Measurements from ENCODE around the gene CCER1.
A peak's percentile ranks its signal among the peaks of the same experiment; 100 is the strongest.

Gene CCER1

GRCh38 chr12:90965204-90965603, 10.2 kb upstream of the CCER1 start:
- DNase-seq: no peak

GRCh38 chr12:90964616-90965015, 9.6 kb upstream of the CCER1 start:
- no peak for DNase-seq

GRCh38 chr12:90963946-90964345, 9.0 kb upstream of the CCER1 start:
- no peak for DNase-seq

- no peak for DNase-seq
Measured at GRCh38 chr12:90961154-90961553, 6.2 kb upstream of the CCER1 start.

GRCh38 chr12:90959538-90960139, 4.7 kb upstream of the CCER1 start:
- DNase-seq: peak; percentile 54

- no peak for DNase-seq
Measured at GRCh38 chr12:90959032-90959431, 4.1 kb upstream of the CCER1 start.

GRCh38 chr12:90958347-90958746, 3.4 kb upstream of the CCER1 start:
- DNase-seq: no peak

- no peak for DNase-seq
Measured at GRCh38 chr12:90954428-90954827, 548 bp downstream of the CCER1 start.

GRCh38 chr12:90953956-90954421, 987 bp downstream of the CCER1 start:
- DNase-seq: no peak

GRCh38 chr12:90951432-90952105, 3.4 kb downstream of the CCER1 start:
- DNase-seq: peak; percentile 7

GRCh38 chr12:90947869-90948268, 7.1 kb downstream of the CCER1 start:
- no peak for DNase-seq

GRCh38 chr12:90945070-90945649, 9.8 kb downstream of the CCER1 start:
- peak; percentile 41 for DNase-seq

GRCh38 chr12:90943255-90943654, 11.7 kb downstream of the CCER1 start:
- DNase-seq: no peak

GRCh38 chr12:90940872-90941499, 14.0 kb downstream of the CCER1 start:
- DNase-seq: peak; percentile 75

GRCh38 chr12:90939382-90939781, 15.6 kb downstream of the CCER1 start:
- DNase-seq: peak; percentile 28

- DNase-seq: peak; percentile 63
Measured at GRCh38 chr12:90938451-90938850, 16.5 kb downstream of the CCER1 start.

- no peak for DNase-seq
Measured at GRCh38 chr12:90937651-90938050, 17.3 kb downstream of the CCER1 start.

- DNase-seq: no peak
Measured at GRCh38 chr12:90936230-90937005, 18.6 kb downstream of the CCER1 start.

GRCh38 chr12:90925562-90925961, 29.4 kb downstream of the CCER1 start:
- DNase-seq: no peak

- DNase-seq: no peak
Measured at GRCh38 chr12:90924406-90924805, 30.6 kb downstream of the CCER1 start.

GRCh38 chr12:90922145-90922627, 32.8 kb downstream of the CCER1 start:
- DNase-seq: peak; percentile 77

GRCh38 chr12:90921536-90921935, 33.4 kb downstream of the CCER1 start:
- DNase-seq: peak; percentile 36

GRCh38 chr12:90920222-90920621, 34.8 kb downstream of the CCER1 start:
- DNase-seq: no peak

Data from fibroblast of skin of abdomen (primary cell).